Measurements from ENCODE around the gene CIB2. TPM values are rescaled to one million over a fixed set of nuclear protein-coding genes. Genes with fewer than 3 reads are reported as not detected.

CIB2 gene
- polyA plus RNA-seq, 1 of the 3 experiments (the other 2 are of a cell fraction): 39.6 TPM

GRCh38 chr15:78148392-78149067 lies 17.3 kb upstream of the CIB2 start (continued):
- no peak for TF ChIP-seq SIN3A (IDR thresholded peaks at IDR 0.05; ENCODE audit: borderline replicate concordance, low read depth, low read length)
- no peak for TF ChIP-seq CTCF (IDR thresholded peaks at IDR 0.05)
- no peak for TF ChIP-seq TAF1 (IDR thresholded peaks at IDR 0.05; ENCODE audit: borderline replicate concordance, low read depth, low read length)
- no peak for TF ChIP-seq MXI1 (IDR thresholded peaks at IDR 0.05; ENCODE audit: low read depth, low read length)
- no peak for TF ChIP-seq GATA2 (CRISPR knock-in tag; IDR thresholded peaks at IDR 0.05)
- TF ChIP-seq FOXJ3 (CRISPR knock-in tag; IDR thresholded peaks at IDR 0.05): no peak
- no peak for TF ChIP-seq YY1 (IDR thresholded peaks at IDR 0.05; ENCODE audit: low read depth)
- no peak for TF ChIP-seq NFIC (IDR thresholded peaks at IDR 0.05; ENCODE audit: borderline replicate concordance)

GRCh38 chr15:78147566-78147965 lies 16.3 kb upstream of the CIB2 start:
- 98% methylated on average over 6 of the region's 6 CpGs for WGBS (ENCODE audit: low lambda C conversion rate)
- CTCF ChIA-PET: interaction anchor here (0.7 to 1.8 kb wide), 3 partner anchors 8 to 93 kb away, joined by 3 to 8 read pairs (median 4); no protein-coding TSS in a partner anchor

More at GRCh38 chr15:78147566-78147965, 16.3 kb upstream of the CIB2 start:
- Histone ChIP-seq H3K9me2 (no peaks in the 10 kb centered on the region), H3K4me1 (ENCODE audit: control insufficient read depth in 1 of 2, insufficient read depth in 2 of 2, low read depth in 1 of 2, low read length in 1 of 2) (peaks cover 7 to 12% of the 10 kb centered on the region in 2 experiments), H3K4me3 (ENCODE audit: low read depth in 2 of 2, low read length in 1 of 2) (no peak overlapping the region), H3K27me3 (ENCODE audit: insufficient read depth) (no peaks in the 10 kb centered on the region), H3F3A (replicated peaks; ENCODE audit: insufficient read depth) (no peaks in the 10 kb centered on the region), H3K9ac (no peak overlapping the region), H3K36me3 (replicated peaks in 1 of 2; ENCODE audit: control insufficient read depth in 1 of 2, insufficient read depth in 2 of 2, low read length in 1 of 2) (no peaks in the 10 kb centered on the region), H4K20me1 (ENCODE audit: insufficient read depth) (no peaks in the 10 kb centered on the region), H3K79me2 (ENCODE audit: insufficient read depth) (peaks cover 37% of the 10 kb centered on the region), H3K27ac (ENCODE audit: low read depth in 2 of 2, low read length in 1 of 2) (no peak overlapping the region), H3K4me2 (no peak overlapping the region), H3K9me3 (no peaks in the 10 kb centered on the region), H2AFZ (ENCODE audit: low read depth) (no peak overlapping the region)
- DNase-seq: no peak
- TF ChIP-seq POLR2AphosphoS5 (IDR thresholded peaks at IDR 0.05; ENCODE audit: low read depth, low read length): no peak
- no peak for TF ChIP-seq ZBTB33 (IDR thresholded peaks at IDR 0.05; ENCODE audit: borderline replicate concordance, low read depth)
- no peak for TF ChIP-seq USF2 (IDR thresholded peaks at IDR 0.05; ENCODE audit: borderline replicate concordance, low read depth, low read length)
- no peak for TF ChIP-seq FOSL2 (IDR thresholded peaks at IDR 0.05; ENCODE audit: borderline replicate concordance, low read depth)
- no peak for TF ChIP-seq FOXM1 (IDR thresholded peaks at IDR 0.05; ENCODE audit: low read depth)
- no peak for TF ChIP-seq RCOR1 (IDR thresholded peaks at IDR 0.05; ENCODE audit: low read length)
- TF ChIP-seq TCF12 (IDR thresholded peaks at IDR 0.05): no peak
- no peak for TF ChIP-seq RAD21 (IDR thresholded peaks at IDR 0.05; ENCODE audit: low read length)
- no peak for TF ChIP-seq NFIC (IDR thresholded peaks at IDR 0.05; ENCODE audit: borderline replicate concordance)
- POLR2A ChIA-PET: interaction anchor here (0.6 kb wide), 1 partner anchor 16 kb away, joined by 3 read pairs; the partner anchor contains the start of gene CIB2
